COLO829 (cell line): ENCODE data around the gene CORO6.

Experiments used
- DNase-seq: peaks from one replicate; pipeline ENCODE4 v3.0.0; 2012; ENCODE audit warnings: low spot score

The CORO6 gene

GRCh38 chr17:29613352-29613837 is 9.3 kb downstream of the CORO6 start:
- no peak for DNase-seq

GRCh38 chr17:29612404-29613280 is 10.1 kb downstream of the CORO6 start:
- DNase-seq = no peak

- no peak for DNase-seq
Measured at GRCh38 chr17:29612094-29612403, 10.7 kb downstream of the CORO6 start.

- DNase-seq = no peak
Measured at GRCh38 chr17:29611351-29612093, 11.2 kb downstream of the CORO6 start.

GRCh38 chr17:29610395-29610794 is 12.3 kb downstream of the CORO6 start:
- no peak for DNase-seq

GRCh38 chr17:29608986-29609385 is 13.7 kb downstream of the CORO6 start:
- DNase-seq = no peak

GRCh38 chr17:29607557-29608195 is 15.0 kb downstream of the CORO6 start:
- no peak for DNase-seq

GRCh38 chr17:29603109-29603674 is 19.5 kb downstream of the CORO6 start:
- no peak for DNase-seq

- no peak for DNase-seq
Measured at GRCh38 chr17:29597361-29598172, 25.1 kb downstream of the CORO6 start.

- DNase-seq = no peak
Measured at GRCh38 chr17:29596811-29597210, 25.9 kb downstream of the CORO6 start.

GRCh38 chr17:29595943-29596774 is 26.6 kb downstream of the CORO6 start:
- no peak for DNase-seq

GRCh38 chr17:29595107-29595942 is 27.4 kb downstream of the CORO6 start:
- no peak for DNase-seq

- DNase-seq = no peak
Measured at GRCh38 chr17:29594519-29595090, 28.1 kb downstream of the CORO6 start.

GRCh38 chr17:29593591-29594518 is 28.9 kb downstream of the CORO6 start:
- DNase-seq = no peak

- DNase-seq = no peak
Measured at GRCh38 chr17:29592850-29593551, 29.7 kb downstream of the CORO6 start, which contains the start of gene ANKRD13B. TSS of gene ANKRD13B (plus strand) at chr17:29593132. CDS start at chr17:29593622, 490 bp downstream.

- DNase-seq = peak; percentile 87
Measured at GRCh38 chr17:29591737-29592608, 30.7 kb downstream of the CORO6 start.
